GM12891 (cell line): Measurements from ENCODE around the gene OPCML.

Source experiments
- POLR2AphosphoS5 ChIP-seq: IDR thresholded peaks from 2 replicates; pipeline ENCODE4 v1.6.1; 2011; ENCODE audit warnings: low read depth, low read length, control low read depth
- TAF1 ChIP-seq: IDR thresholded peaks from 2 replicates; pipeline ENCODE4 v1.6.1; 2011; ENCODE audit warnings: low read depth, low read length, control low read depth

- no peak for TF ChIP-seq TAF1
- TF ChIP-seq POLR2AphosphoS5, result no peak
These were observed 1093.9 kb downstream of the OPCML start for GRCh38 chr11:132438418-132438817.
